Mucosa of rectum (tissue), 2 donors: Measurements from ENCODE around the gene PPFIA4.
"Not testable (repeated sequence)": the region's sequence is repeated elsewhere in the genome, so short reads cannot be mapped to it uniquely, and the experiment has no call there.

Source experiments
- H3K27ac ChIP-seq, 2 donors: one replicate each; pipeline ENCODE4 v1.7.0; 2013; ENCODE audit warnings: inconsistent platforms in 2 of 2, low read depth in 2 of 2, low read length in 2 of 2
- H3K27me3 ChIP-seq, 2 donors: one replicate each; pipeline ENCODE4 v1.7.0; 2013; ENCODE audit warnings: low read length in 2 of 2; ENCODE audit not compliant: control insufficient read depth in 2 of 2, insufficient read depth in 2 of 2
- H3K36me3 ChIP-seq, 2 donors: one replicate each; pipeline ENCODE4 v1.7.0; 2013; ENCODE audit warnings: low read length in 2 of 2; ENCODE audit not compliant: control insufficient read depth in 2 of 2, insufficient read depth in 2 of 2
- H3K4me1 ChIP-seq, 2 donors: one replicate each; pipeline ENCODE4 v1.7.0; 2013; ENCODE audit warnings: low read length in 2 of 2, mild to moderate bottlenecking in 1 of 2; ENCODE audit not compliant: control insufficient read depth in 2 of 2, insufficient read depth in 2 of 2
- H3K4me3 ChIP-seq, 2 donors: one replicate each; pipeline ENCODE4 v1.7.0; 2013; ENCODE audit warnings: low read length in 2 of 2
- H3K9ac ChIP-seq, 2 donors: one replicate each; pipeline ENCODE4 v1.7.0; 2013; ENCODE audit warnings: low read length in 2 of 2, low read depth in 1 of 2, mild to moderate bottlenecking in 1 of 2
- H3K9me3 ChIP-seq, 2 donors: one replicate each; pipeline ENCODE4 v1.7.0; 2013; ENCODE audit warnings: low read length in 2 of 2; ENCODE audit not compliant: control insufficient read depth in 2 of 2
- donor health status: healthy.
- donor health status: Normal muscosa, but diverticular disease.

PPFIA4 gene

DNA sequence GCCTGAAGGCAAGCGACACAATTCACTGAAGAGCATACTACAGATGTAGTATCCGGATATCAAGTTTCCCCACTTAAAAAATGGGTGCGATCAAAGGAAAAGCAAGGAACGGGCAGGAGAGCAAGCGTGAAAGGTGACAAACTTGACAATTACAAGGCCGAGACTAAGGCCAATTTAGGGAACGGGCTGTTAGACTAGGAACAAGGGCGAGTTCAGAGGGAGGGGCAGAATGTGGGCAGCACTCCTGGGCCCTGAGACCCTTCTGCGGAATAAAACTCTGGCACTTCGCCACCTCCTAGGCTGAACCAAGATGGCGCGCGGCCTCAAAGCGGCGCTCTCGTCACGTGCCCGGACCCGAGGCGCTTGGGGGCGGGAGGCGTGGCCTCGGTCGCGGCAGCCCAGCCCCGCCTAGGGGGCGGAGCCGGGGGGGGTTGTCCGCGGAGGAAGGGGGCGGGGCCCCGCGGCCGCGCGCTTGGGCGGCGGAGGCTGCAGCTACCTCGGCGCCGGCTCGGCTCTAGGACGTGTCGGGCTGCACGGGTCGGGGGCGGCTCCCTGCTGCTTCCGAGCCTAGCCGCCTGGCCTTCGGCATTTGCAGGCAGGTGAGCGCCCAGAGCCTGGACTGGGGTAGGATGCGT lies at the start of gene PPFIA4:
TSS of gene PPFIA4 (plus strand) at position 461 of the 635 bp plus-strand sequence. CDS start 12,518 bp downstream, outside the sequence.
- H3K4me1 ChIP-seq, result peaks cover 5 to 6% of the 10 kb centered on the region in 2 donors
- no peaks in the 10 kb centered on the region for H3K9me3 ChIP-seq
- peaks cover 17 to 22% of the 10 kb centered on the region in 2 donors for H3K36me3 ChIP-seq
- peaks cover 4 to 15% of the 10 kb centered on the region in 2 donors for H3K27me3 ChIP-seq
- peak within 1 kb of the TSS; percentile 43 to 57 for H3K9ac ChIP-seq
- H3K4me3 ChIP-seq, result peak within 1 kb of the TSS; percentile 61 to 75
- no peak within 1 kb of the TSS for H3K27ac ChIP-seq

DNA sequence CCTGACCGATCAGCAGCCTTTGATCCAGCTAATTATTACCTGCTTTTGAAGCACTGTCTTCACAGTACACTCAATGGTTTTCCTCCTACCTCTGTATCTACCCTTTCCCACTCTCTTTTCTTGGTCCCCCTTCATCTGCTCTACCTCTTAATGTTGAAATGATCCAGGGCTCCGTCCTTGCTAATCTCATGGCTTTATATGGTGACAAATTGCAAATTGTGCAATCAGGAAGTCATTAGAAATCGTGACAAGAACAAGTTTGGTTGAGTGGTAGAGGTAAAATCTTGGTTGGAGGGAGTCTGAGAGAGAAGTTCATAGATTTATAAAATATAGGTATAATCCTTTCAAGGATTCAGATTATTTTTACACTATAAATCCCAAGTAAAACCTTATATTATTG lies 49.7 kb upstream of the PPFIA4 start:
- Histone ChIP-seq H3K9me3 (no peaks in the 10 kb centered on the region), H3K4me1 (no peaks in the 10 kb centered on the region), H3K9ac (no peak overlapping the region), H3K36me3 (no peaks in the 10 kb centered on the region), H3K27ac (no peak overlapping the region), H3K4me3 (no peak overlapping the region), H3K27me3 (peaks cover 0 to 4% of the 10 kb centered on the region in 2 donors)

DNA sequence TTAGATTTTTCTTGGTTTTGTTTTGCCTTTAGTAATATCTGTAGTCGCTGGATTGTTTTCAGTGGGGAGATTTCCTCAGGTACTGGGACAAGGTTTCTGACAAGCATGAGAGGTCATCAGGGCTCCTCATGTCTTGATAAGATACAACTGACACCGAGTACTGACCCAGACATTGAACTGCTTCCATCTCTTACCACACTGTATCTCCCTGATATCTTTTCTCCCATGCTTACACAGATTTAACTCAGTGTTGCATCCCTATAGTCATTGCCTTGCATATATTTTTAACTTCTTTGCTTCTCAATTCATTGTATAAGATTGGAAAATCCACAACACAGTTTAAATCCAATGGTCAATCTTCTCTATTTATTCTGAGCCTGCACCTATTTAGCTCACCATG lies 46.8 kb upstream of the PPFIA4 start:
- H3K36me3 ChIP-seq, result no peaks in the 10 kb centered on the region
- peaks cover 0 to 1% of the 10 kb centered on the region in 2 donors for H3K27me3 ChIP-seq
- no peak overlapping the region for H3K9ac ChIP-seq
- H3K27ac ChIP-seq, result no peak overlapping the region
- no peaks in the 10 kb centered on the region for H3K4me1 ChIP-seq
- no peak overlapping the region for H3K4me3 ChIP-seq
- no peaks in the 10 kb centered on the region for H3K9me3 ChIP-seq

DNA sequence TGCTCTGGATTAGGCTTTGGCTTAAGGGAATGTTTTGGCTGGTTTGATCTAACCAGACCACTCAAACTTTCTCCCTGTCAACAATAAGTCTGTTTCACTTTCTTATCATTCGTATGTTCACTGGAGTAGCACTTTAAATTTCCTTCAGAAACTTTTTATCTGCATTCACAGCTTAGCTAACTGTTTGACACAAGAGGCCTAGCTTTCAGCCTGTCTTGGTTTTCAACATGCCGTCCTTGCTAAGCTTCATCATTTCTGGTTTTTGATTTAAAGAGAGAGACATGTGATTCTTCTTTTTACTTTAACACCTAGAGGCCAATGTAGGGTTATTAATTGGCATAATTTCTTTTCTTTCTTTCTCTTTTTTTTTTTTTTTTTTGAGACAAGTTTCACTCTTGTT lies 44.4 kb upstream of the PPFIA4 start:
- Histone ChIP-seq H3K27ac (no peak overlapping the region), H3K9me3 (no peaks in the 10 kb centered on the region), H3K36me3 (no peaks in the 10 kb centered on the region), H3K27me3 (no peaks in the 10 kb centered on the region), H3K4me1 (no peaks in the 10 kb centered on the region), H3K9ac (no peak overlapping the region), H3K4me3 (no peak overlapping the region)

DNA sequence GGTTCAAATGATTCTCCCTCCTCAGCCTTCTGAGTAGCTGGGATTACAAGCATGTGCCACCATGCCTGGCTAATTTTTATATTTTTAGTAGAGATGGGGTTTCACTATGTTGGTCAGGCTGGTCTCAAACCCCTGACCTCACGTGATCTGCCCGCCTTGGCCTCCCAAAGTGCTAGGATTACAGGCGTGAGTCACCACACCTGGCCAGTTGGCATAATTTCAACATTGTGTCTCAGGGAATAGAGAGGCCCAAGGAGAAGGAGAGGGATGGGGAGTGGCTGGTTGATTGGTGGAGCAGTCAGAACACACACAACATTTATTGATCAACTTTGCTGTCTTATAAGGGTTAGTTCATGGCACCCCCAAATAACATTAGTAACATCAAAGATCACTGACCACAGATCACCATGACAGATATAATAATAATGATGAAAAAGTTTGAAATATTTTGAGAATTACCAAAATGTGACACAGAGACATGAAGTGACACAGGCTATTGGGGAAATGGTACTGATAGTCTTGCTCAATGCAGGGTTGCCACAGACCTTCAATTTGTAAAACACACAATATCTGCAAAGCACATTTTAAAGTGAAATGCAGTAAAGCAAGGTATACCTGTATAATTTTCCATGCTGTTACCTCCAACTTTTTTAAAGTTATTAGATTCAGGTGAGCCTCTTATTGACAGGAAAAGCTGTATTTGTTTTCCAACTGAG lies 43.4 kb upstream of the PPFIA4 start:
- Histone ChIP-seq H3K9ac (no peak overlapping the region), H3K36me3 (no peaks in the 10 kb centered on the region), H3K4me3 (no peak overlapping the region), H3K27ac (no peak overlapping the region), H3K27me3 (no peaks in the 10 kb centered on the region), H3K4me1 (no peaks in the 10 kb centered on the region), H3K9me3 (no peaks in the 10 kb centered on the region)

DNA sequence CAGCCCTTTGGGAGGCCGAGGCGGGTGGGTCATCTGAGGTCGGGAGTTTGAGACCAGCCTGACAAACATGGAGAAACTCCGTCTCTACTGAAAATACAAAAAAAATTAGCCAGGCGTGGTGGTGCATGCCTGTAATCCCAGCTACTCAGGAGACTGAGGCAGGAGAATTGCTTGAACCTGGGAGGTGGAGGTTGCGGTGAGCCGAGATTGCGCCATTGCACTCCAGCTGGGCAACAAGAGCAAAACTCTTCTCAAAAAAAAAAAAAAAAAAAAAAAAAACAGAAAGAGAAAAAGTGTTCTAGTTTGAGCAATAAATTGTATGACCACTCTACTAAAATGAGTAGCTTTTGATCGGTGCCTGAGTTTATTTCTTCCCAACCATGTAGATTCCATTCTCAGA lies 40.2 kb upstream of the PPFIA4 start:
- not testable (repeated sequence) for H3K4me3 ChIP-seq, H3K4me1 ChIP-seq, H3K9ac ChIP-seq, H3K36me3 ChIP-seq, H3K27me3 ChIP-seq, H3K9me3 ChIP-seq, H3K27ac ChIP-seq

DNA sequence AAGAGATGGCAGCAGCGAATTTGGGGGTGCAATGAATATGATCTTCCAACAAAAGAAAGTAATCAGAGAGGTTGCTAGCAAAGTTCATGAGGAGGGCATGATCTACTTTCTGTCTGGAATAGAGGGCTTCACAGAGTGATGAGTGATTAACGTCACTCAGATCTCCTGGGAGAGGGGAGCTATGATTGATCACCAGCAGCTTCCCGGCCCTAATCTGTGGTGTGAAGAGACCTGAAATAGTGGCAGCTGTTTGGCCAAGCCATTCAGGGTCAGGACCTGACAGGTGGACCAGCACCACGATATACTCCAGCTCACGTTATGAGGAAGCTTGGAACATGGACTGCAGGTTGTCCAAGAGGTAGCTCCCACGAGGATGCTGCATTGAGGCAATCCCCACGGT lies 39.0 kb upstream of the PPFIA4 start:
- no peak overlapping the region for H3K9ac ChIP-seq
- H3K36me3 ChIP-seq, result no peaks in the 10 kb centered on the region
- no peaks in the 10 kb centered on the region for H3K4me1 ChIP-seq
- no peak overlapping the region for H3K4me3 ChIP-seq
- H3K9me3 ChIP-seq, result no peaks in the 10 kb centered on the region
- H3K27ac ChIP-seq, result no peak overlapping the region
- H3K27me3 ChIP-seq, result peaks cover 0 to 2% of the 10 kb centered on the region in 2 donors

DNA sequence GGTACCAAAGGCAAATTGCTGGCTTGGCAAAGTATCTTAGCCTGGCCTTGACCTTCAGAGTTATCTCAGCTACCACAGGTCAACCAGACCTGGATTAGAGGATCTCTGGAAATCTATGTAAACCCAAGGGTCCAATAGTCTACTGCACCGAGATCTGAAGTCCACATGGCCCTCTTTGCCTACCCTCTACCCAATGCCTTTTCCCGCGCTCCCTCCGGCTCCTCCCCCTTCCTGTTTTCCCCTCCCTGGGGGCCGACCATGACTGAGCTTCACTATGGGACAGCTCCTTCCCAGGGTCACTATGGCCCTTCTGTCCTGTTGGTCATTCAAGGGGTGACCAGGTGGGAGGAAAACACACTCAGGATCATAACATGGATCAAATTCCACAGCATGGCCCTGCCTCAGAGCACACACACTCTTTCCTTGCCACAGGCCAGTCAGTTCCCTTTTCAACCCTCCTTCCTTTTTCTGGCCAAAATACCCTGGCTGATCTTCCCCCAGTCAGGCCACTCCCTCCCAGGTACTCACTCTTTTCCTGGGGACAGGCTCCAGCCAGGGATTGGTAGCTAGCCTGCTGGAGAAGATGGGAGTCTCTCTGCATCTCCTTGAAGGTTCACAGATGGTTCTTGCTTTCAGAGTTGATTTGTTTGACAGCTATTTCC lies 38.2 kb upstream of the PPFIA4 start:
- Histone ChIP-seq H3K27me3 (peaks cover 0 to 2% of the 10 kb centered on the region in 2 donors), H3K4me1 (no peaks in the 10 kb centered on the region), H3K27ac (no peak overlapping the region), H3K9me3 (no peaks in the 10 kb centered on the region), H3K4me3 (no peak overlapping the region), H3K9ac (no peak overlapping the region), H3K36me3 (no peaks in the 10 kb centered on the region)

DNA sequence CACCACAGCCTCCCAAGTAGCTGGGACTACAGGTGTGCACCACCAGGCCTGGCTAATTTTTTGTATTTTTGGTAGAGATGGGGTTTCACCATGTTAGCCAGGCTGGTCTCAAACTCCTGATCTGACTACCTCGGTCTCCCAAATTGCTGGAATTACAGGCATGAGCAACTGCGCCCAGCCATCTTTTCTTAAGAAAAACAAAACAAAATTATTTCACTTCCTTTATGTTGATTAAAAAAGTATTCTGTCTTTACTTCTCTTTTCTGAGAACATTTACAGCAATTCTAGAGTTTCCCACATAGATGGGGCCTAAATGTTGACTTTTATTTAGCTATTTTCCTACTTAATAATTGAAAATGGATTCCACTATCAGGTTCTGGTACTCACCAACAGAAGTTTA lies 36.4 kb upstream of the PPFIA4 start:
- Histone ChIP-seq H3K27me3 (peaks cover 0 to 2% of the 10 kb centered on the region in 2 donors), H3K9me3 (no peaks in the 10 kb centered on the region), H3K27ac (no peak overlapping the region), H3K36me3 (no peaks in the 10 kb centered on the region), H3K4me1 (no peaks in the 10 kb centered on the region), H3K4me3 (no peak overlapping the region), H3K9ac (no peak overlapping the region)

DNA sequence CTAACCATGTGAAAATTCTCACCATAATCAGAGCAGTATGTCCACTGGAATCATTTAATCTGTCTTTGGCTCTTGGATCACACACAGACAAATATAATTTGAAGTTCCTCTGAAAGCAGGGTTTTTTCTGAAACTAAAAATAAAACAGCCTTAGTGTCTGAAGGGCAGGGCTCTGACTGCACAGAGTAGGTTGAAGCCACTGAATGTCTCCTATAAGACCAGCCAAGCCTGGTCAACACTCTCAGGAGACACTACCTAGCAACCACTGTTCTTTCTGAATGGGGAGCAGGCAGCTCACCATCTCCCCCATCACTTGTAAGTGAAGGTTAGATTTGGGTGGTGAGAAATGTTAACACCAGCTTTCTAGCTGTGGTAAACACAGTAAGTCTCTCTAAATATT lies 35.2 kb upstream of the PPFIA4 start:
- Histone ChIP-seq H3K4me1 (no peaks in the 10 kb centered on the region), H3K9ac (no peak overlapping the region), H3K27me3 (peaks cover 0 to 2% of the 10 kb centered on the region in 2 donors), H3K4me3 (no peak overlapping the region), H3K27ac (no peak overlapping the region), H3K9me3 (no peaks in the 10 kb centered on the region), H3K36me3 (no peaks in the 10 kb centered on the region)
